ENCODE measurements around the gene COX5A.
"Not testable (repeated sequence)": the region's sequence is repeated elsewhere in the genome, so short reads cannot be mapped to it uniquely, and the experiment has no call there.

- TF ChIP-seq, protein P1, sequence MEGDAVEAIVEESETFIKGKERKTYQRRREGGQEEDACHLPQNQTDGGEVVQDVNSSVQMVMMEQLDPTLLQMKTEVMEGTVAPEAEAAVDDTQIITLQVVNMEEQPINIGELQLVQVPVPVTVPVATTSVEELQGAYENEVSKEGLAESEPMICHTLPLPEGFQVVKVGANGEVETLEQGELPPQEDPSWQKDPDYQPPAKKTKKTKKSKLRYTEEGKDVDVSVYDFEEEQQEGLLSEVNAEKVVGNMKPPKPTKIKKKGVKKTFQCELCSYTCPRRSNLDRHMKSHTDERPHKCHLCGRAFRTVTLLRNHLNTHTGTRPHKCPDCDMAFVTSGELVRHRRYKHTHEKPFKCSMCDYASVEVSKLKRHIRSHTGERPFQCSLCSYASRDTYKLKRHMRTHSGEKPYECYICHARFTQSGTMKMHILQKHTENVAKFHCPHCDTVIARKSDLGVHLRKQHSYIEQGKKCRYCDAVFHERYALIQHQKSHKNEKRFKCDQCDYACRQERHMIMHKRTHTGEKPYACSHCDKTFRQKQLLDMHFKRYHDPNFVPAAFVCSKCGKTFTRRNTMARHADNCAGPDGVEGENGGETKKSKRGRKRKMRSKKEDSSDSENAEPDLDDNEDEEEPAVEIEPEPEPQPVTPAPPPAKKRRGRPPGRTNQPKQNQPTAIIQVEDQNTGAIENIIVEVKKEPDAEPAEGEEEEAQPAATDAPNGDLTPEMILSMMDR (IDR thresholded peaks at IDR 0.05) = not testable (repeated sequence)
- TF ChIP-seq EP300, POLR2A (IDR thresholded peaks at IDR 0.05): not testable (repeated sequence)
These were observed 24.1 kb downstream of the COX5A start for GRCh38 chr15:74913799-74914198.
